Fibroblast of the aortic adventitia (primary cell): ENCODE measurements around the gene MIPEP. TPM values are rescaled to one million over a fixed set of nuclear protein-coding genes. Genes with fewer than 3 reads are reported as not detected.
A peak's percentile ranks its signal among the peaks of the same experiment; 100 is the strongest.

Experiments
- DNase-seq: peaks from one replicate; pipeline ENCODE4 v3.0.0-alpha.2; 2010; ENCODE audit warnings: low read depth
- H3K4me3 ChIP-seq: 2 replicates; pipeline ENCODE4 v1.5.1; 2011; ENCODE audit warnings: low read depth, mild to moderate bottlenecking, control low read depth, low read length, moderate library complexity
- CTCF ChIP-seq: IDR thresholded peaks from 2 replicates; pipeline ENCODE4 v1.5.1; 2011; ENCODE audit warnings: mild to moderate bottlenecking, low read length, control low read depth, inconsistent platforms; ENCODE audit not compliant: insufficient read depth
- total RNA-seq: library from RNA; depleted of rRNA; stranded (reverse); fragments of >200 nt; gene quantifications from 2 replicates; pipeline ENCODE4 v1.2.3, GENCODE V29; 2012; ENCODE audit warnings: low replicate concordance

MIPEP gene
- total RNA-seq, 1 donor: 28.1 TPM

- peak; percentile 98 for DNase-seq
- H3K4me3 ChIP-seq: no peak overlapping the region
- peak; percentile 4 for TF ChIP-seq CTCF
Observed at GRCh38 chr13:23790577-23791170, 98.5 kb downstream of the MIPEP start.

GRCh38 chr13:23789576-23790346, 99.4 kb downstream of the MIPEP start:
- H3K4me3 ChIP-seq: no peak overlapping the region
- DNase-seq: peak; percentile 20
- TF ChIP-seq CTCF: no peak

- no peak overlapping the region for H3K4me3 ChIP-seq
- no peak for TF ChIP-seq CTCF
Observed at GRCh38 chr13:23788459-23788858, 100.7 kb downstream of the MIPEP start.

GRCh38 chr13:23787464-23787863, 101.7 kb downstream of the MIPEP start:
- DNase-seq: no peak

More at GRCh38 chr13:23788459-23788858, 100.7 kb downstream of the MIPEP start:
- DNase-seq: no peak

GRCh38 chr13:23786607-23787006, 102.6 kb downstream of the MIPEP start:
- no peak overlapping the region for H3K4me3 ChIP-seq
- no peak for TF ChIP-seq CTCF
- no peak for DNase-seq

More at GRCh38 chr13:23787464-23787863, 101.7 kb downstream of the MIPEP start:
- TF ChIP-seq CTCF: no peak
- H3K4me3 ChIP-seq: no peak overlapping the region

- no peak for DNase-seq
- no peak overlapping the region for H3K4me3 ChIP-seq
- TF ChIP-seq CTCF: no peak
Observed at GRCh38 chr13:23778879-23779278, 110.3 kb downstream of the MIPEP start.
